Epithelial cell of esophagus (primary cell): ENCODE measurements around the gene ATXN1.

Experiments
- DNase-seq: peaks from one replicate; pipeline ENCODE4 v3.0.0; 2010; ENCODE audit warnings: low read depth
- H3K4me3 ChIP-seq: 2 replicates; pipeline ENCODE4 v1.5.1; 2011; ENCODE audit warnings: mild to moderate bottlenecking, low read length, control low read depth
- CTCF ChIP-seq: IDR thresholded peaks from 2 replicates; pipeline ENCODE4 v1.5.1; 2011; ENCODE audit warnings: low read depth, mild to moderate bottlenecking, low read length, control low read depth, inconsistent platforms; ENCODE audit not compliant: insufficient read depth; ENCODE audit errors: missing control alignments

Gene ATXN1

GRCh38 chr6:16354692-16355091, 406.6 kb downstream of the ATXN1 start:
- no peak overlapping the region for H3K4me3 ChIP-seq
- DNase-seq: no peak
- no peak for TF ChIP-seq CTCF

GRCh38 chr6:16352821-16353438, 408.3 kb downstream of the ATXN1 start:
- no peak overlapping the region for H3K4me3 ChIP-seq
- no peak for DNase-seq
- TF ChIP-seq CTCF: no peak

DNA sequence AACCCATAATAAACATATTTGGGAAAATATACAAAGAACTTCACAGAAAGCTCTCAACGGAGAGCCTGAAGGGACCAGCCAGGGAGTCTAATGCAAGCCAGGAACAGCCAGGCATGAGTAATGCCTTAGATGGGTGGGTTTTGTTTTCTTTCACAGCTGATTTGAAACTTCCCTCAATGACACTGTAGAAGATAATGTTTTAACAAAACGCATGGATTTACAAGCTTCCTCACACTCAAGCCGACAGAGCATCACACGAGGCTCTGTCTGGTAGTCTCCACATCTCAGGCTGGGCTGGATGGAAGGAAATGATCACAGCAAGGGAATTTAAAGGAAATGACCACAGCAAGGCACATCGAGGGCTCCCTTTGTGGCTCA, 409.0 kb downstream of the ATXN1 start:
- H3K4me3 ChIP-seq: no peak overlapping the region
- DNase-seq: no peak
- no peak for TF ChIP-seq CTCF

DNA sequence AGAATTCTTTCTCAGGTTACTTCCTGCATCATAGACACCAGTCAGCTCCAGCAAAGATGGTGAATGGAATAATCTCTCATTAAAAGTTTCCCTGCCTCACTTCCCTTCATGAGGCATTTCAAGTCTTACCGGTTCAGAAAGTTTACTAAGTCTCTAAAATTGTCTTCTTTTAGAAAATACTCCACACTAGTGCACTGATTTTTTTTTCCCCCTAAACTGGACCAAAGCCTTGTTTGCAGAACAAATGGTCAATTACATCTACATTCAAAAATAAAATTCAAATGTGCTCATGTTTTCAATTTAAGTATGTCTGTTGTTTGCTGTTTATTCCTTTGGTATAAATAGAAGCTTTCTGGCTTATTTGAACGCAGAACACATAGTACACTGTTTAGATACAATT, 411.7 kb downstream of the ATXN1 start:
- DNase-seq: no peak
- H3K4me3 ChIP-seq: no peak overlapping the region
- TF ChIP-seq CTCF: no peak

DNA sequence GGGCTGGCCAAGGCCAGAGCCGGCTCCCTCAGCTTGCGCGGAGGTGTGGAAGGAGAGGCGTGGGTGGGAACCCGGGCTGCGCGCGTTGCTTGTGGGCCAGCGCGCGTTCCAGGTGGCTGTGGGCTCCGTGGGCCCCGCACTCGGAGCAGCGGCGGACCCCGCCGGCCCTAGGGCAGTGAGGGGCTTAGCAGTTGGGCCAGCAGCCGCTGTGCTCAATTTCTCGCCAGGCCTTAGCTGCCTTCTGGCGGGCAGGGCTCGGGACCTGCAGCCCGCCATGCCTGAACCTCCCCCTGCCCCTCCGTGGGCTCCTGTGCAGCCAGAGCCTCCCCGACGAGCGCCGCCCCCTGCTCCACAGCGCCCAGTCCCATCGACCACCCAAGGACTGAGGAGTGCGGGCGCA, 414.4 kb downstream of the ATXN1 start:
- TF ChIP-seq CTCF: no peak
- no peak overlapping the region for H3K4me3 ChIP-seq
- DNase-seq: no peak

GRCh38 chr6:16345449-16346330, 415.6 kb downstream of the ATXN1 start:
- TF ChIP-seq CTCF: no peak
- peak; percentile 61 for DNase-seq
- H3K4me3 ChIP-seq: no peak overlapping the region
